ENCODE results near the gene CACHD1. TPM values are rescaled to one million over a fixed set of nuclear protein-coding genes. Genes with fewer than 3 reads are reported as not detected.

Gene CACHD1
- total and polyA plus RNA-seq, 2 experiments from 2014 or later: 41.3 to 54.4 TPM

GRCh38 chr1:64677532-64677931, 207.6 kb downstream of the CACHD1 start:
- Histone ChIP-seq H3K27me3 (no peaks in the 10 kb centered on the region), H3K36me3 (peaks cover 83% of the 10 kb centered on the region), H3K27ac (no peak overlapping the region), H3K9me3 (ENCODE audit: low read depth) (no peaks in the 10 kb centered on the region), H3K4me1 (ENCODE audit: low read depth) (no peaks in the 10 kb centered on the region), H3K4me3 (no peak overlapping the region)
- TF ChIP-seq, protein P1, sequence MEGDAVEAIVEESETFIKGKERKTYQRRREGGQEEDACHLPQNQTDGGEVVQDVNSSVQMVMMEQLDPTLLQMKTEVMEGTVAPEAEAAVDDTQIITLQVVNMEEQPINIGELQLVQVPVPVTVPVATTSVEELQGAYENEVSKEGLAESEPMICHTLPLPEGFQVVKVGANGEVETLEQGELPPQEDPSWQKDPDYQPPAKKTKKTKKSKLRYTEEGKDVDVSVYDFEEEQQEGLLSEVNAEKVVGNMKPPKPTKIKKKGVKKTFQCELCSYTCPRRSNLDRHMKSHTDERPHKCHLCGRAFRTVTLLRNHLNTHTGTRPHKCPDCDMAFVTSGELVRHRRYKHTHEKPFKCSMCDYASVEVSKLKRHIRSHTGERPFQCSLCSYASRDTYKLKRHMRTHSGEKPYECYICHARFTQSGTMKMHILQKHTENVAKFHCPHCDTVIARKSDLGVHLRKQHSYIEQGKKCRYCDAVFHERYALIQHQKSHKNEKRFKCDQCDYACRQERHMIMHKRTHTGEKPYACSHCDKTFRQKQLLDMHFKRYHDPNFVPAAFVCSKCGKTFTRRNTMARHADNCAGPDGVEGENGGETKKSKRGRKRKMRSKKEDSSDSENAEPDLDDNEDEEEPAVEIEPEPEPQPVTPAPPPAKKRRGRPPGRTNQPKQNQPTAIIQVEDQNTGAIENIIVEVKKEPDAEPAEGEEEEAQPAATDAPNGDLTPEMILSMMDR (IDR thresholded peaks at IDR 0.05; ENCODE audit: low read depth, low read length): no peak
- no peak for DNase-seq (ENCODE audit: low read depth in 1 of 2, low spot score in 1 of 2)

DNA sequence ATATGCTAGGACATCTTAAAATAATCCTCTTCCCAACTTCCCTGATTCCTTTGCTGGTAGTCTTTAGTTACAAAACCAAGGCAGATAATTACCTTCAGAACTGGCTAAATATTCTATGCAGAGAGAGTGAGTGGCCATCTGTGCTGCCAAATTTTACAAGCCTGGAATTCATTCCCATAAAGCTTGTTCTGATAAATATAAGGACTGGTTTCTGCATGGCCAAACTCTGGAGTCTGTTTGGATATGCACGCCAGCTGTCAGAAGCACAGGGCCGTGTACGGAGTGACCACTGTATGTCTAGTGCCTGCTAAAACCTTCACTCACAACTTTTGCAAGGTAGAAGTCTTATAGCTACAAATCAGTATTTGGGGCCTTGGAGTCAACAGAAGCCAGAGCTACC, 208.4 kb downstream of the CACHD1 start:
- no peaks in the 10 kb centered on the region for H3K9me3 ChIP-seq (ENCODE audit: low read depth)

GRCh38 chr1:64679177-64679576, 209.2 kb downstream of the CACHD1 start:
- TF ChIP-seq, protein P1 (IDR thresholded peaks at IDR 0.05; ENCODE audit: low read depth, low read length): no peak
- no peak for DNase-seq (ENCODE audit: low read depth in 1 of 2, low spot score in 1 of 2)

More for the DNA sequence above, 208.4 kb downstream of the CACHD1 start:
- Histone ChIP-seq H3K27ac (no peak overlapping the region), H3K36me3 (peaks cover 83% of the 10 kb centered on the region), H3K4me1 (ENCODE audit: low read depth) (no peaks in the 10 kb centered on the region), H3K27me3 (no peaks in the 10 kb centered on the region), H3K4me3 (no peak overlapping the region)
- no peak for DNase-seq (ENCODE audit: low read depth in 1 of 2, low spot score in 1 of 2)
- TF ChIP-seq, protein P1 (IDR thresholded peaks at IDR 0.05; ENCODE audit: low read depth, low read length): no peak

DNA sequence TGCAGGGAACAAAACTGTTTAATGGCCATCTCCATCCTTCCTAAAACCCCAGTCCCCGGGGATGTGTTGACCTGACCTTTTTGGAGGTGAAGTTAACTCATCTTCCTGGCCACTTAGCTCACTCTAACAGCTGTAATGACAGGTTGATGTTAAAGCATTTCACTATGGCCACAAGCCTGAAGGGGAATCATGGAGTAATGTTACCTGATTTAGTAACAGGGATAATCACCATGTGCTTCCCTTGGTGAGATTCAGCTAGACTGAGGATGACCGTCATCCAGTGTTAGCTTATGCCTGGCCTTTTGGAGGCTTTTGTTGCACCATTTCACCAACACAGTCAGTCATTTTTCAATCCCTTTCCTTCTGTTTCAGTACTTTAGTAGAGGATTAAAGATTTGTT, 210.7 kb downstream of the CACHD1 start:
- Histone ChIP-seq H3K27me3 (no peaks in the 10 kb centered on the region), H3K36me3 (peaks cover 80% of the 10 kb centered on the region), H3K27ac (no peak overlapping the region), H3K4me1 (ENCODE audit: low read depth) (peaks cover 1% of the 10 kb centered on the region), H3K4me3 (no peak overlapping the region), H3K9me3 (ENCODE audit: low read depth) (no peaks in the 10 kb centered on the region)
- TF ChIP-seq, protein P1 (IDR thresholded peaks at IDR 0.05; ENCODE audit: low read depth, low read length): no peak
- no peak for DNase-seq (ENCODE audit: low read depth in 1 of 2, low spot score in 1 of 2)

More at GRCh38 chr1:64679177-64679576, 209.2 kb downstream of the CACHD1 start:
- H3K4me1 ChIP-seq (ENCODE audit: low read depth): no peaks in the 10 kb centered on the region
- no peak overlapping the region for H3K27ac ChIP-seq
- no peaks in the 10 kb centered on the region for H3K9me3 ChIP-seq (ENCODE audit: low read depth)
- peaks cover 86% of the 10 kb centered on the region for H3K36me3 ChIP-seq
- no peaks in the 10 kb centered on the region for H3K27me3 ChIP-seq
- H3K4me3 ChIP-seq: no peak overlapping the region

DNA sequence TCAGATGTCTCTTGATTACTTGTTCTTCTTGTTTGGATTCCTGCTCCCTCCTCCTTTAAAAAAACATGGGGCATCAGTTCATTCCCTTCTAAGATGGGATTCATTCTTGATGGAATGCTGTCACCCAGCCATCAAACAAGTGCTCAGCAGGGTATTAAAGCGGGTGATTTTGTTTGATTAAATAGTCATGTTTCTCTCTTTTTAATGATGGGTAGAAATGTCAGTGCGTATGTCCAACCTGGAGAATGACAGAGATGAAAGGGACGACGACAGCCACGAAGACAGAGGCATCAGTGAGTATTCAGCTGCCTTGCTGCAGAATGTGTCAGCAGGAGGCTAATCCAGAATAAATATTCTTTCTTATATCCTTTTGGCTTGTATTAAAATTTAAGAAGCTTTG, 211.1 kb downstream of the CACHD1 start:
- H3K4me1 ChIP-seq (ENCODE audit: low read depth): peaks cover 5% of the 10 kb centered on the region
- no peak overlapping the region for H3K4me3 ChIP-seq
- no peak for DNase-seq (ENCODE audit: low read depth in 1 of 2, low spot score in 1 of 2)
- no peaks in the 10 kb centered on the region for H3K9me3 ChIP-seq (ENCODE audit: low read depth)
- H3K36me3 ChIP-seq: peaks cover 78% of the 10 kb centered on the region
- TF ChIP-seq, protein P1 (IDR thresholded peaks at IDR 0.05; ENCODE audit: low read depth, low read length): no peak
- no peak overlapping the region for H3K27ac ChIP-seq
- H3K27me3 ChIP-seq: no peaks in the 10 kb centered on the region

DNA sequence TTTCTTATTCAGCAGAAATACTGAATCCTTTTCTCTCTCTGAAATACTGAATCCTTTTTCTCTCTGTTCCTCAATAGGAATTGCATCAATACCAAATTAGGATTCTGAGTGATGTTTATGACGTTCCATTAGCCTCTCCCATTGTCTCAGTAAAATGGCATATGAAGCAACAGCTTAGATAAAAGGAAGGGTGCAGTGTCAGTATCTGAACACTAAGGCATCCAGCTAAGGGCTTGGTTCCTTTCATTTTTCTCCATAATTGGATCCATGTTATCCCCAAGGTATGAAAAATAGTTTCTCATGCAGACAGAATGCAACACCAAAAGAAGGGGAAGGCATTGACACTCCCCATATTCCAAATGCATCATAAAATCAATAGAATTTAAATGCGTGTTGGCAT, 213.5 kb downstream of the CACHD1 start:
- no peak for DNase-seq (ENCODE audit: low read depth in 1 of 2, low spot score in 1 of 2)
- TF ChIP-seq, protein P1 (IDR thresholded peaks at IDR 0.05; ENCODE audit: low read depth, low read length): no peak
- Histone ChIP-seq H3K4me1 (ENCODE audit: low read depth) (peaks cover 6% of the 10 kb centered on the region), H3K27ac (no peak overlapping the region), H3K36me3 (peaks cover 65% of the 10 kb centered on the region), H3K9me3 (ENCODE audit: low read depth) (no peaks in the 10 kb centered on the region), H3K4me3 (no peak overlapping the region), H3K27me3 (no peaks in the 10 kb centered on the region)

All from cardiac muscle cell (in vitro differentiated cells and primary cell).